Effector memory CD4-positive, alpha-beta T cell (primary cell): Measurements from ENCODE around the gene SBK1.

Source experiments
- DNase-seq, 3 donors: peaks; one replicate each; pipeline ENCODE4 v3.0.0-alpha.2; 2020
- H3K27ac ChIP-seq: 2 replicates; pipeline ENCODE4 v1.7.0; 2013; ENCODE audit warnings: mild to moderate bottlenecking, low read length, moderate library complexity; ENCODE audit not compliant: insufficient read depth, poor library complexity, severe bottlenecking
- H3K27me3 ChIP-seq: replicated peaks from 2 replicates; pipeline ENCODE4 v1.7.0; 2013; ENCODE audit warnings: mild to moderate bottlenecking, low read length; ENCODE audit not compliant: insufficient read depth, control insufficient read depth, poor library complexity, severe bottlenecking
- H3K36me3 ChIP-seq: 2 replicates; pipeline ENCODE4 v1.7.0; 2013; ENCODE audit warnings: mild to moderate bottlenecking, low read length, moderate library complexity; ENCODE audit not compliant: control insufficient read depth, insufficient read depth
- H3K4me1 ChIP-seq: 2 replicates; pipeline ENCODE4 v1.7.0; 2013; ENCODE audit warnings: low read length, mild to moderate bottlenecking; ENCODE audit not compliant: control insufficient read depth, insufficient read depth, poor library complexity, severe bottlenecking
- H3K4me3 ChIP-seq: 2 replicates; pipeline ENCODE4 v1.7.0; 2013; ENCODE audit warnings: low read length, low read depth, mild to moderate bottlenecking; ENCODE audit not compliant: insufficient read depth, poor library complexity, severe bottlenecking
- H3K9me3 ChIP-seq: 2 replicates; pipeline ENCODE4 v1.7.0; 2013; ENCODE audit warnings: mild to moderate bottlenecking, low read length, moderate library complexity; ENCODE audit not compliant: control insufficient read depth

SBK1 gene

DNA sequence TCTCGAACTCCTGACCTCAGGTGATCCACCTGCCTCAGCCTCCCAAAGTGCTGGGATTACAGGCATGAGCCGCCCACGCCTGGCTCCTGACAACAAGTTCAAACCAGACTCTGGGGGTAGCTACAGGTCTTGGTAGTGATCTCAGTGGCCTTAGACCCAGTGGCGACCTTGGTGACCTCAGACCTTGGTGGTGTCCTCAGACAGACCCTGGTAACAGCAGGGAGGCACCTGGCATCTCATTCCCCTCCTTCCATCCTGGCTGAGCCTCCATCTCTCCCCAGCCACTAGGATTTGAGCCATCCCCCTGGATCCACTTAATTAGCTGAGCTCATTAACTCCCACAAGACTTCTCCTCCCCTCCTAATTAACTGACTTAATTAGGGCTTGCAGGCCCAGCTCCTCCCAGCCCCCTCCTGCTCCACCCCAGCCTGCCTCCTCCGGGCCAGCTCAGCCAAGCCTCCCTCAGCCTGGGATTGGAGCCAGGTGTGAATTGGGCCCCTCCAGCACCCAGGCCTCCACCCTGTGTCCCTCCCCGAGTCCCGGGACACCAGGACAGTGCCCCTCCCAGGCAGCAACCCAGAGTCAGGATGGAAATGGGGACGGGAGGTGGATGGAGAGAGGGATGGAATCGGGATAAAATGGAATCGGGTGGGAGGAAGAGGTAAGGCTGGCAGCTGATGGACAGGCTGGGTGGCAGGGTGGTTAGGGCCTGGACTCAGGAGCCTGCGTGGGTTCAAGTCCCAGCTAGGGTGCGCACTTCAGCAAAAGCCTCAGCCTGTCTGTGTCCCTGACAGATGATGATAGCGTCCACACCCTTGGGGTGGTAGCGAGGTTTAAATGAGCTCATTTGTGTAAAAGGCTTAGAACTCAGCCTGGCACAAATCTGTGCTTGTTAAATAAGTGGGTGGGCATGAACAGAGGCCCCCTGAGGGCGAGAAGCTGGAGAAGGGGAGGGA lies 11.2 kb upstream of the SBK1 start:
- no peak for DNase-seq
- Histone ChIP-seq H3K9me3 (no peaks in the 10 kb centered on the region), H3K27ac (no peak overlapping the region), H3K4me3 (no peak overlapping the region), H3K4me1 (peaks cover 15% of the 10 kb centered on the region), H3K36me3 (no peaks in the 10 kb centered on the region), H3K27me3 (no peaks in the 10 kb centered on the region)

DNA sequence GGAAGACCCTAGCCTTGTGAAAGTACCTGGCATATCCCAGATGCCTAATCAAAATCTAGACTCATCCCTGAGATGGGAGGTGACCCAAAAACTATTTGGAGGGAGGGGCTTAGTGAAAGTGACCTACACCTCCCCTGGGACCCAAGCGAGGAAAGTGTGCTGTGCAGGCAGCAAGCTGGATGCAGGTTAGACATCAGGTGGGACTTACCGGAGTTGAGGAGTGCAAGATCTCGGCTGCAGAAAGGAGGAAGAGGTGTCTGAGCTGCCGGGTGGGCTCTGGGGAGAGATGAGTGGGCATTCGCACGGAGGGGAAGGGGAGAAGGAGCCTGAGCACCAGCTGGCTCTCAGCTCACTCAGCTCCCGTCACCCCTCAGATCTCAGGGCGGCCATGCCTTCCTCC lies 10.3 kb upstream of the SBK1 start:
- peaks cover 12% of the 10 kb centered on the region for H3K4me1 ChIP-seq
- H3K36me3 ChIP-seq = no peaks in the 10 kb centered on the region
- no peaks in the 10 kb centered on the region for H3K27me3 ChIP-seq

DNA sequence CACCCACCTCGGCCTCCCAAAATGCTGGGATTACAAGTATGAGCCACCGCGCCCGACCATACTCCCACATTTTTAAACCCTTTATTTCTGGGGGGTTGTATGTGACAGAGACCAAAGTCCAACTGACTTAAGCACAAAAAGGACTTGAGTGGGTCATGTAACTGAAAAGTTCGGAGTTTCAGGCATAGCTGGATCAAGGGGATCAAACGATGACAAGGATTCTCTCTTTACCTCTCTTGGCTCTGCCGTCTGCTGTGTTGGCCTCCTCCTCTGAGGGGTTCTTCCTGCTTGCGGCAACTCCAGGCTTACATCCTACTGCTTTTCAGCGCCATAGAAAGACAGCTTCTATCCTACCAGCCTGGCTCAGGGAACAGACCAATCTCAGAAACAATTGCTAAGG lies 9.2 kb upstream of the SBK1 start:
- H3K36me3 ChIP-seq = no peaks in the 10 kb centered on the region
- no peak for DNase-seq
- H3K4me1 ChIP-seq = peaks cover under 1% of the 10 kb centered on the region
- no peaks in the 10 kb centered on the region for H3K9me3 ChIP-seq
- H3K27ac ChIP-seq = no peak overlapping the region
- H3K27me3 ChIP-seq = no peaks in the 10 kb centered on the region
- no peak overlapping the region for H3K4me3 ChIP-seq

More for the DNA sequence above, 10.3 kb upstream of the SBK1 start:
- DNase-seq = no peak
- Histone ChIP-seq H3K4me3 (no peak overlapping the region), H3K9me3 (no peaks in the 10 kb centered on the region), H3K27ac (no peak overlapping the region)

DNA sequence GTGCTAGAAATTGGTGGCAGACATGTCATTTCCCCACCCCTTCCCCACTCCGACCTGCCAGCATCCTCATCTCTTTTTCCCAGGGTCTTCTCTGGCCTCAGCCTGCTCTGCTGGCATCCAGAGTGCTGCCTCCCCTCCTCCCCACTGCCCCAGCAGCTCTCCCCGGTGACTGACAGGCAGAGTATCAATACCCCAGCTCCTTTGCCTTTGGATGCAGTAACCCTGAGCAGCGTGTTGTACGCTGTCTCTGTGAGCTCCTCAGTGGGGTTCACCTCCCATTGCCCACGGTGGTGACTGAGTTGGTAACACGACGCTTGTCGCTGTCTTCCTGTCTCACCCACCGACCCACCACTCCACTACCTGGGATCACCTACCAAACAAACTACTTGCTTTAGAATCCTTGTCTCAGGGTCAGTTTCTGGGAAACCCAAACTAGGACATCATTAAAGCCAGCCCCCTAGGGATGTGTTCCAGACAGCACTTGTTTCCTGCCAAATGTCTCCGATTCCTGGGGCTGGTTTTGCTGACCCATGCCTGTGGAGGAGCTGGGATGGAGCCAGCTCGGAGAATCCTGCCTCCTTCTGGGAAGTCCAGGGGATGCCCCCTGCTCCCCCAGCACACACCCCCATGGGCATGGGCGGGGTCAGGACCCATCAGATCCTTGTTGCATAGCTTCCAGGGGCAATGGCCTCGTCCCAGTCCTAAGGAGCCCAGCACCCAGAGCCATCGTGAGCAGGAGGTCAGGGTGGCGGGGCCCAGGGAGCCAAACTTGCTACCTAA lies 8.3 kb upstream of the SBK1 start:
- Histone ChIP-seq H3K9me3 (no peaks in the 10 kb centered on the region), H3K4me1 (no peaks in the 10 kb centered on the region), H3K27me3 (no peaks in the 10 kb centered on the region), H3K36me3 (no peaks in the 10 kb centered on the region), H3K27ac (no peak overlapping the region), H3K4me3 (no peak overlapping the region)
- no peak for DNase-seq

GRCh38 chr16:28285649-28286048 lies 6.7 kb upstream of the SBK1 start:
- Histone ChIP-seq H3K27ac (no peak overlapping the region), H3K9me3 (no peaks in the 10 kb centered on the region), H3K4me3 (no peak overlapping the region), H3K27me3 (no peaks in the 10 kb centered on the region), H3K36me3 (no peaks in the 10 kb centered on the region), H3K4me1 (no peaks in the 10 kb centered on the region)
- DNase-seq = no peak

DNA sequence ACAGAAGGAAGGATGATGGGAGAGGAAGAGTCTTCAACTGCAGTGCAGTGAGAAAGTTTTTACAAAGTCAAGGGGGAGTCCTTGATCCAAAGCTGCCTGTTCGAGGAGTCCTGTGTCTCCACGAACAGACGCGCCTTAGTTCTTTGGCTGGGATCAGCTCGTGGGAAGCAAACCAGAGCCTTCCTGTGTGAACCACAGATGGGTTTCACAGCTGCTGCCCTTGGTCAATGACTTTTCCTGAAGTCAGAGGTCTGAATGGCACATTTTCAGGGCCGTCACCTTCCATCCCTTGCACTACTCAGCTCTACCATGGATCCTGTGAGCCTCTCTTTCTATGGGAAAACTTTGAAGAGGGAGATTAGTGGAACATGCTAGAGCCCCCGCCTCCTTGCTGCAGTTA lies 4.2 kb upstream of the SBK1 start:
- Histone ChIP-seq H3K9me3 (no peaks in the 10 kb centered on the region), H3K27me3 (no peaks in the 10 kb centered on the region), H3K4me3 (no peak overlapping the region), H3K27ac (no peak overlapping the region), H3K4me1 (peaks cover 4% of the 10 kb centered on the region), H3K36me3 (no peaks in the 10 kb centered on the region)
- no peak for DNase-seq

GRCh38 chr16:28289048-28289447 lies 3.3 kb upstream of the SBK1 start:
- no peak for DNase-seq
- H3K4me1 ChIP-seq = peaks cover 9% of the 10 kb centered on the region
- no peaks in the 10 kb centered on the region for H3K36me3 ChIP-seq
- H3K9me3 ChIP-seq = no peaks in the 10 kb centered on the region
- H3K27ac ChIP-seq = no peak overlapping the region
- H3K27me3 ChIP-seq = no peaks in the 10 kb centered on the region
- no peak overlapping the region for H3K4me3 ChIP-seq

DNA sequence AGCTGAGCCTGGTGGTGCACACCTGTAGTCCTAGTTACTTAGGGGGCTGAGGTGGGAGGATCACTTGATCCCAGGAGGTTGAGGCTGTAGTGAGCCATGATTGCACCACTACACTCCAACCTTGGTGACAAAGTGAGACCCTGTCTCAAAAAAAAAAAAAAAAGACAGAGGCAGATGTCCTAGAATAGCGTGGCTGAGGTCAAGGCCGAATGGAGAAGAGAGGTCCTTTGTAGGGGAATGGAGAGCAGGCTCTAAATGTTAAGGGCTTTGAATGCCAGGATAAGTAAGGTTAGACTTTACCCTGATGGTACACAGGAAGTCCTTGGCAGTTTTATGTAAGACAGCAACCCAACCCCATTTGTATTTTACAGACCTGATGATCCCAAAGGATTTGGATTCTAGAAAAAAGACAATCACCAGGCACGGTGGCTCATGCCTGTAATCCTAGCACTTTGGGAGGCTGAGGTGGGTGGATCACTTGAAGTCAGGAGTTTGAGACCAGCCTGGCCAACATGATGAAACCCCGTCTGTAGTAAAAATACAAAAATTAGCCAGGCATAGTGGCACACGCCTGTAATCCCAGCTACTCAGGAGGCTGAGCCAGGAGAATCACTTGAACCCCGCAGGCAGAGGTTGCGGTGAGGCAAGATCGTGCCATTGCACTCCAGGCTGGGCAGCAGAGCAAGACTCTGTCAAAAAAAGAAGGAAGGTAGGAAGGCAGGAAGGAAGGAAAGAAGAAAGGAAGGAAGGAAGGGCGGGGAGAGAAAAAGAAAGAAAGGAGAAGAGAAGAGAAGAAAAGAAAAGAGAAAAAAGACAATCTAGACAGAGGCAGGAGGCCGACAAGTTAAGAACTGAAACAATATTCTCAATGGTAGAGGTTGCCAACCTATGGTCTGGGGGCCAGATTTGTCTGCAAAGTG lies 2.1 kb upstream of the SBK1 start:
- H3K27me3 ChIP-seq = no peaks in the 10 kb centered on the region
- DNase-seq = no peak
- H3K4me3 ChIP-seq = no peak overlapping the region
- no peaks in the 10 kb centered on the region for H3K9me3 ChIP-seq
- H3K27ac ChIP-seq = no peak overlapping the region
- H3K36me3 ChIP-seq = no peaks in the 10 kb centered on the region
- H3K4me1 ChIP-seq = peaks cover 20% of the 10 kb centered on the region

DNA sequence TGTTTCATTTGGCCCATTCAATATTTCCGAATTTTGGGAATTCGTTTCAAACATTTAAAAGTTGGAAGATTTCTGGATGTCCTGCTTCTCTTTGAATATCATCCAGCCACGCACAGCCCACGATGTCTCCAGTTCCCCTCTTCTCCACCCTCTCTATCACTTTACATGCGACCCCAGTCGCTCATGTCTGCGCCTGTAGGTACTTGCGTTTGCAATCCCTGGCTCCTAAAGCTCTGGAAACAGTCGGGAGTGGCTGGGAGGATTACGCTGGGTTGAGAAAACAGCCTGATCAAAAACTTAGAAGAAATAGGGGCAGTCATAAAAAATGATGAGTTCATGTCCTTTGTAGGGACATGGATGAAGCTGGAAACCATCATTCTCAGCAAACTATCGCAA lies 1.5 kb upstream of the SBK1 start:
- Histone ChIP-seq H3K4me1 (peaks cover 25% of the 10 kb centered on the region), H3K27ac (no peak overlapping the region), H3K27me3 (no peaks in the 10 kb centered on the region), H3K9me3 (no peaks in the 10 kb centered on the region), H3K36me3 (no peaks in the 10 kb centered on the region), H3K4me3 (no peak overlapping the region)
- DNase-seq = no peak
